PC-3 (cell line): ENCODE data around the gene PPFIBP1. TPM values are rescaled to one million over a fixed set of nuclear protein-coding genes. Genes with fewer than 3 reads are reported as not detected.
A peak's percentile ranks its signal among the peaks of the same experiment; 100 is the strongest.
"Not testable (repeated sequence)": the region's sequence is repeated elsewhere in the genome, so short reads cannot be mapped to it uniquely, and the experiment has no call there.

Experiments used
- ATAC-seq: fragments of 200-7000 bp; cut with Tn5 transposase; 2 replicates; pipeline ENCODE4 v1.9.1; 2020; ENCODE audit warnings: mild to moderate bottlenecking, moderate library complexity
- BruUV-seq: library from RNA; stranded (reverse); fragments of 400-500 nt; replicated peaks from 2 replicates; lab custom pipeline; 2021; lab: Mats Ljungman, UMichigan
- CTCF ChIA-PET: fragments of 300-600 bp; sonication (Branson Sonifier 250); formaldehyde crosslinking; loops from one replicate; lab custom pipeline; 2022; ENCODE audit warnings: antibody characterized with exemption; lab: Charles Lee
- POLR2A ChIA-PET: fragments of 300-600 bp; sonication (Branson Sonifier 250); formaldehyde crosslinking; loops from one replicate; lab custom pipeline; 2022; ENCODE audit warnings: antibody characterized with exemption; ENCODE audit not compliant: unreplicated experiment; lab: Charles Lee
- DNase-seq: peaks from one replicate; pipeline ENCODE4 v3.0.0-alpha.2; 2015
- H2AFZ ChIP-seq: fragments of 300-600 bp; sonication (generic); 2 replicates; pipeline ENCODE4 v1.6.0; 2016; ENCODE audit warnings: antibody characterized with exemption, low read length
- H3F3A ChIP-seq: fragments of 300-600 bp; sonication (generic); one replicate; pipeline ENCODE4 v1.6.0; 2017; ENCODE audit warnings: antibody characterized with exemption, low read length, control low read depth, mild to moderate bottlenecking; ENCODE audit not compliant: unreplicated experiment
- H3K27ac ChIP-seq: fragments of 300-600 bp; sonication (generic); 2 replicates; pipeline ENCODE4 v1.5.1; 2016; ENCODE audit warnings: mild to moderate bottlenecking, low read length
- H3K27me3 ChIP-seq: fragments of 300-600 bp; sonication (generic); 2 replicates; pipeline ENCODE4 v1.6.1; 2016; ENCODE audit warnings: low read length, mixed read lengths
- H3K36me3 ChIP-seq: fragments of 300-600 bp; sonication (generic); 2 replicates; pipeline ENCODE4 v1.6.1; 2016; ENCODE audit warnings: low read depth, mixed run types, low read length, mixed read lengths
- H3K4me1 ChIP-seq: fragments of 300-600 bp; sonication (generic); 2 replicates; pipeline ENCODE4 v1.5.1; 2016; ENCODE audit warnings: low read length; ENCODE audit not compliant: insufficient read depth
- H3K4me2 ChIP-seq: fragments of 300-600 bp; sonication (generic); 2 replicates; pipeline ENCODE4 v1.6.0; 2016; ENCODE audit warnings: low read length
- H3K4me3 ChIP-seq: fragments of 300-600 bp; sonication (generic); 2 replicates; pipeline ENCODE4 v1.5.1; 2016; ENCODE audit warnings: mild to moderate bottlenecking, low read length, mixed read lengths
- H3K79me2 ChIP-seq: fragments of 300-600 bp; sonication (generic); 2 replicates; pipeline ENCODE4 v1.6.1; 2017; ENCODE audit warnings: low read length, mixed read lengths
- H3K9ac ChIP-seq: fragments of 300-600 bp; sonication (generic); 2 replicates; pipeline ENCODE4 v1.6.0; 2016; ENCODE audit warnings: mild to moderate bottlenecking, low read length
- H3K9me2 ChIP-seq: fragments of 300-600 bp; sonication (generic); replicated peaks from 2 replicates; pipeline ENCODE4 v1.6.1; 2016; ENCODE audit warnings: mixed run types, low read length, mixed read lengths
- H3K9me3 ChIP-seq: fragments of 300-600 bp; sonication (generic); 2 replicates; pipeline ENCODE4 v1.6.1; 2016; ENCODE audit warnings: low read length, mixed read lengths
- H4K20me1 ChIP-seq: fragments of 300-600 bp; sonication (generic); 2 replicates; pipeline ENCODE4 v1.6.1; 2016; ENCODE audit warnings: low read length, mixed read lengths
- CTCF ChIP-seq: fragments of 300-600 bp; sonication (generic); conservative IDR thresholded peaks from 2 replicates; pipeline ENCODE4 v1.5.1; 2017; ENCODE audit warnings: antibody characterized with exemption, low read depth, mild to moderate bottlenecking, low read length
- EZH2 ChIP-seq: fragments of 300-600 bp; sonication (generic); IDR thresholded peaks from one replicate; pipeline ENCODE4 v1.6.1; 2017; ENCODE audit warnings: antibody characterized with exemption, mild to moderate bottlenecking, low read length; ENCODE audit not compliant: unreplicated experiment
- EZH2phosphoT487 ChIP-seq: fragments of 300-600 bp; sonication (generic); IDR thresholded peaks from 2 replicates; pipeline ENCODE4 v1.6.1; 2018; ENCODE audit warnings: mild to moderate bottlenecking, antibody characterized with exemption, low read length, borderline replicate concordance
- intact Hi-C: fragments of 100-400 bp; cut with micrococcal nuclease; formaldehyde crosslinking; loops from 2 replicates; pipeline ENCODE4 v1.9.0; 2023
- total RNA-seq: library from RNA; depleted of rRNA; stranded (reverse); fragments of >200 nt; gene quantifications from 2 replicates; pipeline ENCODE4 v1.2.3, GENCODE V29; 2014

Gene PPFIBP1
- total RNA-seq, 1 experiment from 2014 or later, result 56.9 TPM

- ATAC-seq, result peak; percentile 70
- TF ChIP-seq CTCF (no peak), EZH2 (no peak), EZH2phosphoT487 (no peak)
- H3K4me2 ChIP-seq, result peak overlapping the region; percentile 48
- peaks cover 77% of the 10 kb centered on the region for H3K4me1 ChIP-seq
- H3K9me2 ChIP-seq, result no peaks in the 10 kb centered on the region
- DNase-seq, result peak; percentile 57
- H3K27ac ChIP-seq, result peak overlapping the region; percentile 63
- intact Hi-C loops, result loop anchor here (5.0 kb wide), 1 partner anchor 287 kb away; no protein-coding TSS in a partner anchor
- H3K4me3 ChIP-seq, result no peak overlapping the region
- H3K79me2 ChIP-seq, result peaks cover 41% of the 10 kb centered on the region
- H3F3A ChIP-seq, result peaks cover 7% of the 10 kb centered on the region
- ChIA-PET CTCF (interaction anchor here (1.3 kb wide), 1 partner anchor 101 kb away, joined by 3 read pairs; the partner anchor contains the start of gene PPFIBP1), POLR2A (interaction anchor here (1.6 kb wide), 1 partner anchor 100 kb away, joined by 11 read pairs; the partner anchor contains the start of gene PPFIBP1)
- no peaks in the 10 kb centered on the region for H4K20me1 ChIP-seq
- H3K9me3 ChIP-seq, result no peaks in the 10 kb centered on the region
- H3K27me3 ChIP-seq, result no peaks in the 10 kb centered on the region
- H3K9ac ChIP-seq, result no peak overlapping the region
- BruUV-seq, result no TSS peak
- no peak overlapping the region for H2AFZ ChIP-seq
- H3K36me3 ChIP-seq, result no peaks in the 10 kb centered on the region
These were observed 100.6 kb downstream of the PPFIBP1 start for GRCh38 chr12:27624586-27624985.

GRCh38 chr12:27627123-27627852, 103.3 kb downstream of the PPFIBP1 start:
- H3K27ac ChIP-seq, result peak overlapping the region; percentile 86
- intact Hi-C loops, result loop anchor here (2.0 kb wide), 1 partner anchor 102 kb away; the partner anchor contains the start of gene PPFIBP1
- TF ChIP-seq EZH2 (no peak), EZH2phosphoT487 (no peak), CTCF (no peak)
- ATAC-seq (peak; percentile 56), DNase-seq (peak; percentile 87)
- H3K4me3 ChIP-seq, result peak overlapping the region; percentile 24; the same call in 1 of the 2 replicates
- H3K9me2 ChIP-seq, result no peaks in the 10 kb centered on the region
- ChIA-PET CTCF (interaction anchor here (0.7 kb wide), 1 partner anchor 23 kb away, joined by 3 read pairs; no protein-coding TSS in a partner anchor), POLR2A (interaction anchor here (0.7 kb wide), 1 partner anchor 52 kb away, joined by 5 read pairs; no protein-coding TSS in a partner anchor)
- no peaks in the 10 kb centered on the region for H4K20me1 ChIP-seq
- H3K27me3 ChIP-seq, result no peaks in the 10 kb centered on the region
- H3K9me3 ChIP-seq, result no peaks in the 10 kb centered on the region
- H3K4me2 ChIP-seq, result peak overlapping the region; percentile 67
- no TSS peak for BruUV-seq
- peaks cover 58% of the 10 kb centered on the region for H3K4me1 ChIP-seq
- peak overlapping the region; percentile 45 for H3K9ac ChIP-seq
- H3F3A ChIP-seq, result peaks cover 7% of the 10 kb centered on the region
- H2AFZ ChIP-seq, result peak overlapping the region; percentile 24; the same call in 1 of the 2 replicates
- peaks cover 31% of the 10 kb centered on the region for H3K79me2 ChIP-seq
- H3K36me3 ChIP-seq, result 0 out of 2 replicates have a peak, but pooled peaks cover 3% of the 10 kb centered on the region

GRCh38 chr12:27627853-27628469, 104.0 kb downstream of the PPFIBP1 start:
- H3K9me3 ChIP-seq, BruUV-seq, H2AFZ ChIP-seq, H4K20me1 ChIP-seq, DNase-seq, POLR2A ChIA-PET, H3K27me3 ChIP-seq, H3F3A ChIP-seq, ATAC-seq, H3K9me2 ChIP-seq, H3K36me3 ChIP-seq, CTCF ChIA-PET: not testable (repeated sequence)
- Histone ChIP-seq H3K27ac (peak overlapping the region; percentile 86), H3K9ac (peak overlapping the region; percentile 45), H3K4me1 (peaks cover 51% of the 10 kb centered on the region), H3K79me2 (peaks cover 26% of the 10 kb centered on the region), H3K4me2 (peak overlapping the region; percentile 67), H3K4me3 (peak overlapping the region; percentile 24; the same call in 1 of the 2 replicates)
- intact Hi-C loops, result loop anchor here (2.0 kb wide), 1 partner anchor 103 kb away; the partner anchor contains the start of gene PPFIBP1

- H3K36me3 ChIP-seq, H3K9ac ChIP-seq, intact Hi-C loops, H3K9me3 ChIP-seq, H3F3A ChIP-seq, H3K27ac ChIP-seq, H3K9me2 ChIP-seq, H4K20me1 ChIP-seq, H3K27me3 ChIP-seq, H3K4me2 ChIP-seq, POLR2A ChIA-PET, DNase-seq, BruUV-seq, ATAC-seq, H2AFZ ChIP-seq, H3K4me3 ChIP-seq, CTCF ChIA-PET: not testable (repeated sequence)
- Histone ChIP-seq H3K79me2 (peaks cover 18% of the 10 kb centered on the region; the same call in 1 of the 2 replicates), H3K4me1 (peaks cover 30% of the 10 kb centered on the region)
These were observed 106.2 kb downstream of the PPFIBP1 start for GRCh38 chr12:27630219-27630618.
